ENCODE results near the gene HRH3. TPM values are rescaled to one million over a fixed set of nuclear protein-coding genes. Genes with fewer than 3 reads are reported as not detected.

HRH3 gene
- total RNA-seq, 1 experiment from 2014 or later, result 1.8 TPM

GRCh38 chr20:62198496-62198895 is 21.6 kb downstream of the HRH3 start:
- H3K23me2 ChIP-seq (ENCODE audit: insufficient read length, low read depth, low read length, poor library complexity, severe bottlenecking), result no peaks in the 10 kb centered on the region
- no peak overlapping the region for H3K27ac ChIP-seq (ENCODE audit: insufficient read length, low read depth, low read length)
- H2AFZ ChIP-seq (ENCODE audit: low read length), result no peak overlapping the region
- H4K8ac ChIP-seq (replicated peaks; ENCODE audit: insufficient read length, low read depth, low read length), result no peak overlapping the region
- no peak overlapping the region for H3K14ac ChIP-seq (ENCODE audit: insufficient read depth, low read length)
- no peaks in the 10 kb centered on the region for H3K9me3 ChIP-seq (ENCODE audit: control insufficient read depth, low read depth, low read length)
- H3K4me3 Mint-ChIP-seq, result no peak overlapping the region
- H3K79me1 ChIP-seq (ENCODE audit: insufficient read depth, low read depth, low read length, poor library complexity, severe bottlenecking), result no peaks in the 10 kb centered on the region
- H2BK5ac ChIP-seq (ENCODE audit: insufficient read length, low read length), result no peak overlapping the region
- peaks cover 24 to 53% (median 51%) of the 10 kb centered on the region in 3 experiments; a peak in 6 of 7 replicates for H3K36me3 Mint-ChIP-seq (ENCODE audit: insufficient read depth in 1 of 3, low read depth in 3 of 3)
- H3K4me2 ChIP-seq (ENCODE audit: insufficient read depth, insufficient read length, low read length), result no peak overlapping the region
- H3K79me2 ChIP-seq (ENCODE audit: insufficient read depth, low read length), result no peaks in the 10 kb centered on the region
- peak overlapping the region in 1 of 3 experiments; percentile 33; a peak in 1 of 7 replicates for H3K27ac Mint-ChIP-seq
- no peak overlapping the region for H3K9ac ChIP-seq (ENCODE audit: extremely low read depth, insufficient read length, low read length)
- no peak overlapping the region for H2AK5ac ChIP-seq (ENCODE audit: insufficient read length, low read length)
- H3K23ac ChIP-seq (ENCODE audit: insufficient read length, low read depth, low read length), result no peak overlapping the region
- no peak overlapping the region for H4K5ac ChIP-seq (ENCODE audit: insufficient read length, low read depth, low read length)
- no peak overlapping the region for H3K18ac ChIP-seq (ENCODE audit: insufficient read length, low read depth, low read length)
- no peak overlapping the region for H2BK15ac ChIP-seq (ENCODE audit: low read depth, low read length)
- WGBS (ENCODE audit: extremely low coverage, insufficient read length, low lambda C conversion rate), result no CpG with 5 or more reads among the region's 17 CpGs
- H3K27me3 ChIP-seq (ENCODE audit: insufficient read depth, low read length), result no peaks in the 10 kb centered on the region
- no peak overlapping the region for H3K4ac ChIP-seq (ENCODE audit: low read depth, low read length)
- no peak for DNase-seq
- H2BK20ac ChIP-seq (ENCODE audit: low read depth, low read length, poor library complexity, severe bottlenecking), result no peak overlapping the region
- no peaks in the 10 kb centered on the region for H3K9me3 Mint-ChIP-seq
- H3K27me3 Mint-ChIP-seq (ENCODE audit: low read depth), result no peaks in the 10 kb centered on the region
- no peaks in the 10 kb centered on the region for H3K4me1 ChIP-seq (ENCODE audit: insufficient read depth, low read length)
- H2BK12ac ChIP-seq (ENCODE audit: insufficient read length, low read depth, low read length), result no peak overlapping the region
- no peaks in the 10 kb centered on the region for H3K4me1 Mint-ChIP-seq
- no peak overlapping the region for H3K56ac ChIP-seq (ENCODE audit: insufficient read length, low read depth, low read length)
- no peak overlapping the region for H3T11ph ChIP-seq (ENCODE audit: low read length)
- no peak for TF ChIP-seq CTCF (conservative IDR thresholded peaks at IDR 0.05)
- H2BK120ac ChIP-seq (ENCODE audit: low read depth, low read length, poor library complexity, severe bottlenecking), result no peak overlapping the region
- no peak overlapping the region for H4K91ac ChIP-seq (ENCODE audit: insufficient read length, low read depth, low read length)
- H4K20me1 ChIP-seq (ENCODE audit: control insufficient read depth, insufficient read depth, insufficient read length), result no peaks in the 10 kb centered on the region
